GM18909 (cell line): Measurements from ENCODE around the gene PDE6G.

ENCODE experiments used
- ATAC-seq: cut with Tn5 transposase; IDR thresholded peaks from one replicate; pipeline ENCODE4 v1.9.1; 2021; ENCODE audit warnings: mild to moderate bottlenecking; ENCODE audit not compliant: unreplicated experiment, poor library complexity

Gene PDE6G

DNA sequence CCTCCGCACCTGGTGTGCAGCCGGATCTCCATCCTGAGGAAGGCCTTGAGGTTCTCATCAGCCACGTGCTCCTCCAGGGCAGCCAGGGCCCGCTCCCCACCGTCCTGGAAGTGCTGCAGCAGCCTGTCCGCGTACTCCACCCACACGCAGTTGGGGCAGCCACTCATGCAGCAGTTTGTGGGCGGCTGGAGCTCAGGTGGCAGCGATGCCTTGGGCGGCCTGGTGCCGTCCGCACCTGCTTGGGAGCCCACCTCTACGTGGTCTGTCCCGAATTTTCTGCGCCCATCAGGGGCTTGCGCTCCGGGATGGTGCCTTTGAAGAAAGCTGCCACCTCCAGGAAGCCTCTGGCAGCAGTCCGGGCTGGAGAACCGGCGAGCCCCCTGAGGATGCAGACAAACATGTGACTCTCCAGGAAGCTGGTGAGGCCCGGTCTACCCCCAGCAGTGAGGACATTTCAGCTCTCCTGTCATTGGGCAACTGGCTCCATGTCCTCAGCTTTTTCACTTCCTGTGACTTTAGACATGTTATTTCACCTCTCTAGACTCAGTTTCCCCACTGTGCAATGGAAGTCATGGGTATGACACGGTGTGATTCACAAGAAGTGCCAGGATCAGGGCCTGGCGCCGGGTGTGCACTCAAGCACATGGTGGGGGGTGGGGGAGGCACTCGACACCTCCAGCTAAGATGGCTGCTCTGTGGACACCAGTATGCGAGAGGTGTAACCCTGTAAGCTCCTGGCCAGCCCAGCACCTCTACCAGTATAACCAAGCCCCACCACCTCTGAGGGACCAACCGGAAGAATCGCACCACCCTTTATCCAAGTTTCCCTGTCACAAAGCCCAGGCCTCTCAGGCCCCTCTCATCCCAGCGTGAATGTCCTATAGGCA lies 9.1 kb upstream of the PDE6G start:
- ATAC-seq = peak; percentile 27

DNA sequence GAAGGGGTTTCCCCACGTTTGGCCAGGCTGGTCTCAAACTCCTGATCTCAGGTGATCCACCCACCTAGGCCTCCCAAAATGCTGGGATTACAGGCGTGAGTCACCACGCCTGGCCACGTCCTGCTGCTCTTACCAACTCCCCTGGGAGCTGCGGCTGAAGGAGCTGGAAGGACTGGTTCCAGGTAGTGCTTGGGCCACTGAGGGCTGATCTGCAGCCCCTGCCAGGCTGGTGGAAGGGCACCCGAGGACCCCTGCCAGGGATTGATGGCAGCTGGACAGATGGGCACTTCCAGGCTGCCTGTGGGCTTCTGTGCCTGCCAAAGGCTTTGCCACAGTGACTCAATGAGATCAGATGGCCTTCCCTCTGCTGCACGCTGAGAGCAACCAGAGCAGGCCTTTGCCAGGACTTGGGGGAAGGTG lies 7.7 kb upstream of the PDE6G start:
- ATAC-seq = no peak

DNA sequence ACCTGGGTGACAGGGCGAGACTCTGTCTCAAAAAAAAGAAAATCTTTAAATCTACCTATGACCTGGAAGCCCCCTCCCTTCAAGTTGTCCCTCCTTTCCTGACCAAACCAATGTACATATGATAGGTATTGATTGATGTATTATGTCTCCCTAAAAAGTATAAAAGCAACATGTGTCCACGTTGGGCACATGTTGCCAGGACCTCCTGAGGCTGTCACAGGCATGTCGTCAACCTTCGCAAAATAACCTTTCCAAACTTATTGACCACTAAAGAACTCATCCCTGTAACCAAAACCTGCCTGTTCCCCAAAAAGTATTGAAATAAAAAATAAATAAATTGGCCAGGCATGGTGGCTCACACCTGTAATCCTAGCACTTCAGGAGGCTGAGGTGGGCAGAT lies 5.7 kb upstream of the PDE6G start:
- no peak for ATAC-seq

DNA sequence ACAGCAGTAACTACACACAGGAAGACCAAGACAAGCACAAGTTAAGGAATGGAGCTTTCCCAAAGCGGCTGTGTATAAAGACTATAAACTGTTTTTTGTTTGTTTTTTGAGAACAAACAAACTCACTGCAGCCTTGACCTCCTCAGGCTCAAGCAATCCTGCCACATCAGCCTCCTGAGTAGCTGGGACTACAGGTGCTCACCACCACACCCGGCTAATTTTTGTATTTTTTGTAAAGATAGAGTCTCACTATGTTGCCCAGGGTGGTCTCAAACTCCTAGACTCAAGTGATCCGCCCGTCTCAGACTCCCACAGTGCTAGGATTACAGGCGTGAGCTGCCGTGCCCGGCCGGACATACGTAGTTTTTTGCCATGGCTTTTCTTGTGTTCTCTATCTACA lies 4.1 kb upstream of the PDE6G start:
- no peak for ATAC-seq

DNA sequence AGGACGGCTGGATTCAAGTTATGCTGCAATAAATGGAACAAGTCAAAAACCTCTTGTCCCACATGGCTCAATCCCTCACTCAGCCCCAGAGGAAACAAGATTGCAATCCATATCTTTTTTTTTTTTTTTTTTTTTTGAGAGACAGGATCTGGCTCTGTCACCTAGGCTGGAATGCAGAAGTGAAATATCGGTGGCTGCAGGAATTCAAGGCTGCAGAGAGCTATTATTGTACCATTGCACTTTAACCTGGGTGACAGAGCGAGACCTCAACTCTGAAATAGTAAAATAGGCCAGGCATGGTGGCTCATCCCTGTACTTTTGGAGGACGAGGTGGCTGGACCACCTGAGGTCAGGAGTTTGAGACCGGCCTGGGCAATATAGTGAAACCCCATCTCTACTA lies 2.7 kb upstream of the PDE6G start:
- no peak for ATAC-seq

DNA sequence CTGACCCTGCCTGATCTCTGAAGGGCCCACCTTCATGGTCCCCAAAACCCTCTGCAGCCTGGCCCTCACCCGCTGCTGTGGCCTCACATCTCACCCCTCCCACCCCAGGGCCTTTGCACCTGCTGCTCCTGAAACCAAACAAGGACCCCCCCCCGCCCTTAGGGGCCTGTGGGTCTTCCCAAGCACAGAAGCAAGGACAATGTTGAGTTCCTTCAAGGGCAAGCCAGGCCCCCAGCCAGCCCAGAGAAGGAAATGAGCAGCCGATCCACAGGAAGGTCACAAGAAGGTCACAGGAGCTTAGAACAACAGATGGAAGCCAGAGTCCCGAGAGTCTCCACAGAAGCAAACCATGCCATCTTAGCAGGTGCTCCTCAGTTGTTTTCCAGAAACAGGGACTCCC lies 493 bp upstream of the PDE6G start:
- ATAC-seq = no peak

DNA sequence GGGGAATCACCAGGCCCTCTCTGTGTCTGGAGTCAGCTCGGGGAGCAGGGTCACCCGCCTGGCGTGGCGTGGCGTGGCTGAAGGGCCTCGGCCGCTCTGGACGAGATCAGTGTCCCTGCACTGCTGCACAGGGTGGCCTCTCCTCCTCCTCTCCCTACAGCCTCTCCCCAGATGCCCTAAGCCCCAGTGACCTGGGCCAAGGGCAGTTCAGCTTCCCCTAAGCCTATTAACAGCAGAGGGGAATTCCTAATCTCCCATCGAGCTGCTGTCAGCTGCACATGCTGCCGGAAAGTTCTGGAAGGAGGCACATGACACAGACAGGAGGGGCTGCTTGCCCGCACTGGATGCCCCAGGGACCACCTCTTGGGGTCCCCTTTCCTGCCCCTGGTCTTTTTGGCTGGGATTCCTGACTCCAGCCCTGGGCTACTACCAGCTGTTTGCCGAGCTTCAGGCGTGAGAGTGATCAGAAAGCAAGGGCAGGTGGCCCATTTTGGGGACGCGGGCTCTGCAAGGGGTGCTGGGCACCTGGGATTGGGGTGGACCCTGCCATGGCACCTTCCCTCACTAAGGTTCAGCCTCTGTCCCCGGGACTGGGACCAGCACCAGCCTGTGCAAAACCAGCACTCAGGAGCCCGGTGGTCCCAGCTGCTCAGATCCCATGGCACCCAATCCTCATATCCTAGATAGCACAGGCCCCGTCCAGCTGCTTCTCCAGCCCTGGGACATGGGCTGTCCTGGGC lies 794 bp downstream of the PDE6G start:
- no peak for ATAC-seq

DNA sequence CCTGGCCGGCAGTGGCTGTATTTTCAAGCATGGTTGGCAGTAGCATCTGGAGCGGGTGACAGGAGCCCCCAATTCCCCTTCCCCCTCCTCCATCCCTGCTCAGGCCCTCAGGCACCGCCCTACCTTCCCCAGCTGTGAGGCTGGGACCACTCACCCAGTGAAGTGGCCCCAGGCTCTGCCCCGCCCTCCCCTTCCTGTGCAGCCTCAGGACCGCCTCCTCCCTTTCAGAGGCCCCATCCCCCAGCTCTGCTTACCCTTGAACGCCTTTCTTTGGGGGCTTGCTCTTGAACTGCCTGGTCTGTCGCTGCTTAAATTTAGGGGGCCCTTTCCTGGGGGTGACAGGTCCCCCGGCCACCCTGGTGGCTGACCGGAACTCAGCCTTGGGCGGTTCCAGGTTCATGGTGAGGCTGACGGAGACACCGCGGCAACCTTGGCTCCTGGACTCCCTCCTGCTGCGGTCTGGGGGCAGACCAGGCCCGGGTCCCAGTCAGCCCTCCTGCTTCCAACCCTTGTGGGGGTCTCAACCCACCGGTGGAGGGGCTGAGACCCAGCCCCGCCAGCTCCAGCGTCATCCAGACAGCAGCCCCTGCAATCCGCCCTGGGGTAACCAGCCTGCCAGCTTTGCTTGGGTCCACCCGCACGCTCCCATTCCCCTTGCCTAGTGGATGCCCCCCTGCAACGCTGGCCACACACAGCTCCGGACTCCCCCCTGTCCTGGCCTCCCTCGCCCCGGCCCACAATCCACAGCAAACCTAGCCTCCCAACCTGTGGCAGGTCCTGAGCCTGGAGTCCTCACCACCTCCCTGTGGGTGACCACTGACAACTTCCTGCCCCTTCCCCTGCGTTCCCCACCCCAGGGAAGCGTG lies 3.2 kb downstream of the PDE6G start:
- no peak for ATAC-seq

DNA sequence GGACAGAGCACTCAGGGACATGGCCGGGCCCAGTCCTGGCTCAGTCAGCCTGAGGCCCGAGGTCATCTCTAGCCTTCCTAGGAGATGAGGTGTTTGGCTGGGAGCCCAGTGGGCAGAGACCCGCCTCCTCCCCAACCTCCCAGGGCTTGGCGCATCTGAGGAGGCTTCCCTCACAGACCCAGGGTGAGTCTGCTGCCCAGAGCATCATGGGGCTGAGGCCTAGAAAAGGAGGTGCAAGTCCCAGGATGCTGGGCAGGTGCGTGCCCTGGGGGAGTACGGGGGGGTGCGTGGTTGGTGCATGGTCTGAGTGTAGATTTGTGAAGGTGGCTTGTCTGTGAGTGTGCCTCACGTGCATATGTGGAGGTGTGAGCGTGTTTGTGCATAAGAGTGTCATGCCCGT lies 4.7 kb downstream of the PDE6G start:
- ATAC-seq = no peak

DNA sequence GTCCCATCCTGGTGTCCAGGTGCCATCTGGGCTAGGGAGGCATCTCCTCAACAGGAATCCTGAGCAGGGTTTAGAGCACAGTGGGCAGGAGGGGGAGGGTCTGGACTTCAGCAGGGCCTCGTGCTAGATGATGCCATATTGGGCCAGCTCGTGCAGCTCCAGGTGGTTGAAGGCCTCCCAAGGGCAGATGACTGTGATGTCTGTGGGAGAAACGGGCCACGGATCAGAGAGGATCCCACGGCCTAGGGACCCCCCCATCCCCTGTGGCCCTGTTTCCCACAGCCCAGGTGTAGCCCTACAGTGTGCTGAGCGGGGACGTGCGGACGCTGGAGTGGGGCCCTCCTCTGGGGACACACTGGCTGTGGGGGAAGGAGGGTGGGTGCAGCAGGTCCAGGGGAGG lies 5.4 kb downstream of the PDE6G start:
- no peak for ATAC-seq

DNA sequence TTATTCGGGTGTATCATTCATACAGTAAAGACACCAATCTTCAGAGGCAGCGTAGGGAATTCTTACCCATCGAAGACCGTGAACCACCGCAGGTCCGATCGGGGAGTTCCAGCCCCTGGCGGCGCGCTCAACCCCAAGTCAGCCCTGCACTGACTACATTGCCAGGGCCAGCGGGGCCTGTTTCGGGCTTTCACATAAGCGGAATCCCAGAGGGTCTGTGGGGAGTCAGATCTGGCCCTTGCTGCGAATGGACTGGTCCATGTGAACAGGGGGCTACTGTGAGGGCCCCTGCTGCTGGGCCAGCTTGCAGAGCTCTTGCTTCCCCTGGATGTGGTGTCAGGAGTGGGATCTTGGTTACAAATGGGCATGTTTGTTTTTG lies 7.6 kb downstream of the PDE6G start:
- no peak for ATAC-seq

DNA sequence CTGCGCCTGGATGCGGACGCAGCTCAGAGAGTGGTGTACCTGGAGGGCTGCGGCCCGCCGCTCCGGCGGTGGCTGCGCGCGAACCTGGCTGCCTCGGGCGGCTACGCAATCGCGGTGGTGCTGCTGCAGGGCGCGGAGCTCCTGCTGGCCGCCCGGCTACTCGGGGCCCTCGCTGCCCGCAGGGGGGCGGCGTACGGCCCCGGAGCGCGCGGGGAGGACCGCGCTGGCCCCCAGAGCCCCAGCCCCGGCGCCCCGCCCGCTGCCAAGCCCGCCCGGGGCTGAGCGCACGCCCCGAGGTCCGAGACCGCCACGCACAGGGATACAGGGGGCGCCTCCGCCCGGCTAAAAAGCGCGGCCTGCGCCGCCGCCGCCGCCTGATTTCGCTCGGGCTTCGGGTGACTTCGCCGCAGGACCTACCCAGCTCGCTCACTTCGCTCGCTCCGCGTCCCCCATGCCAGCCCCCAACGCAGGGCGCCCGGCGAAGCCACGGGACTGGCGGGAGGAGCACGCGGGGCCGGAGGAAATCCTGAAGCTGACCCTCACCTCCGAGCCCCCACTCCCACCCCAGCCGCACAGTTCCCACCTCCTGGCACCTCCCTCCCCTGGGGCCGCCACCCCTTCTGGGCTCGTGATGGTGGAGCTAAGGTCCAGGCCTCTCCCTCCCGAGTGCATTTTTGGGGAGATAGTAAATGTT lies 8.2 kb downstream of the PDE6G start:
- no peak for ATAC-seq

DNA sequence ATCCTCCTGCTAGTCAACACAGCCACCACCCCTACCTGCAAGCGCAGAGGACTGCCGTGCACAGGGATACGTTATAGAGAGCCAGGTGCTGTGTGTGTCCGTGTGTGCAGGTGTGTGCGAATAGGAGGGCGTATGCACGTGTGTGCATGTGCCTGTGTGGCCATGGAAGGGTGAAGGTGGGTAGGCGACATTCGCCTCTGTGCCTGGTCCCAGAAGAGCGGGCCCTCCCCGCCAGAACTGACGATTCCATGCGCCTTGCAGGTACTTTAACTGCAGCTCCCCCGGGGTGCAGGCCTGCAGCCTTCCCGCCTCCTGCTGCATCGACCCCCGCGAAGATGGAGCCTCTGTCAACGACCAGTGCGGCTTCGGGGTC lies 8.7 kb downstream of the PDE6G start:
- ATAC-seq = no peak

DNA sequence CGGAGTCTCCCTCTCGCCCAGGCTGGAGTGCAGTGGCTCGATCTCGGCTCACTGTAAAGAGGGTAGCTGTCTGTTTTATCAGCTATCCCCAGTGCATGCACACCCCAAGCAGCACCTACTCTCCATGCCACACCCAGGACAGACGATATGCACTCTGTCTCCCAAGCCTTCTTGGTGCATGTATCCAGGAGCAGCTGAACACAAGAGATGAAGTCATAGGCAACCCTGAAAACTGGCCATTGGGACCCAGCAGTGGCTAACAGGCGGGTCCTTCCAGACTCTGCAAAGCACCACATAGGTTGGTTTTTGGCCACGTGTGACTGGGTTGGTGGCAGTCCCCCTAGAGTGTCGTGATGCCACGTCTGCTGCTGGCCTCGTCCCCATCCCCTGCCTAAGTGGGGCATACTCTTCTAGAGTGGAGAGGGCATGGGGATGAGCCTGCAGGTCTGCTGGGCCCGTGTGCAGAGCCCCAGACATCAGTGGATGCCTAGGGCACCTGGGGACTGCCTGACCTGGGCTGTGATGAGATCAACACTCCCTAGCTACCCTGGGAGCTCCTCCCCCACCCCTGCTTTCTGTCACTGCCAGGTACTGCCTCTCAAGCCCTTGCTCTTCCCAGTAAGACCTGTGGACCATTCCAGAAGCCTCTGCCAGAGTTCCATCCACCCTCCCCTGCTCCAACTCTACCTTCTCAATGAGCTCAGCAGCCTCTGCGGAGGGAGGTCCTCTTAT lies 9.3 kb downstream of the PDE6G start:
- ATAC-seq = no peak

DNA sequence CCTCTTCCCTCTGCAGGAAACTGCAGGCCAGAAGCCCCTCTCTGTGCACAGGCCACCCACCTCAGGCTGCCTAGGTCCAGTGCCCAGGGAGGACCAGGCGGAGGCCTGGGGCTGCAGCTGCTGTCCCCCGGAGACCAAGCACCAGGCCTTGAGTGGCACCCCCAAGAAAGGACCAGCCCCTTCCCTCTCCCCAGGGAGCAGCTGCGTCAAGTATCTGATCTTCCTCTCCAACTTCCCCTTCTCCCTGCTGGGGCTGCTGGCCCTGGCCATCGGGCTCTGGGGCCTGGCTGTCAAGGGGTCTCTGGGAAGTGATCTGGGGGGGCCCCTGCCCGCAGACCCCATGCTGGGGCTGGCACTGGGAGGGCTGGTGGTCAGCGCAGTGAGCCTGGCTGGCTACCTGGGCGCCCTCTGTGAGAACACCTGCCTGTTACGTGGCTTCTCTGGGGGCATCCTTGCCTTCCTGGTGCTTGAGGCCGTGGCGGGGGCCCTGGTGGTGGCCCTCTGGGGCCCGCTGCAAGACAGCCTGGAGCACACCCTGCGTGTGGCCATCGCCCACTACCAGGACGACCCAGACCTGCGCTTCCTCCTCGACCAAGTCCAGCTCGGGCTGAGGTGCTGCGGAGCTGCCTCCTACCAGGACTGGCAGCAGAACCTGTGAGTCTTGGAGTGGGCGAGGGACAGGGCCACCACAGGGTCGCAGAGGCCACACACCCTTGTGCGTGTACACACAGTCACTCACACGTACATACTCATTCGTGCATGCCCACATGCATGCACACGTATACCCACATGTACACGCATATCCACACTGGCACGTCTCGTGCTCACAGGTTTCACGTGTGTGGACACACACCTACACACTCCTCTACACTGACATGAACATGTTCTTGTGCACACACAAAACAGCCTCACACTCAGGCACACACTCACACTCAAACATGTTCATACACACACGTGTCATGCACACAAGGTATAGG lies 11.1 kb downstream of the PDE6G start:
- no peak for ATAC-seq

DNA sequence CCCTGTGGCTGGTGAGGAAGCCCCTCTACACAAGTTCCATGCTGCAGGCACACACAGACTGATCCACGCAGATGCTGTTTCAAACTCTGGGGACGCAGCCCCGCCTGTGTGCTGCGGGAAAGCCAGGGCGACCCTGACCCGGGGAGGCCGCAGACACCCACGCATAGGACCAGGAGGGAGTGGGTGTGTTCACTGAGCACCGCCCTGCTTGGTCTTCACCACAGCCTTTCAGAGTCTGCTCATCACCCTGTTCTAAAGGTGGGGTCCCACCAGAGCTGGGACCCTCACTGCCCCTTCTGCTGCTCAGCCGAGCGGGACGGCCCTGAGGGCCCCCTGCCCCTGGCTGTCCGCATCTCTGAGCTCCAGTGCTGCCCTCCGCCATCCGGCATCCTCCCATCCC lies 11.8 kb downstream of the PDE6G start:
- no peak for ATAC-seq

DNA sequence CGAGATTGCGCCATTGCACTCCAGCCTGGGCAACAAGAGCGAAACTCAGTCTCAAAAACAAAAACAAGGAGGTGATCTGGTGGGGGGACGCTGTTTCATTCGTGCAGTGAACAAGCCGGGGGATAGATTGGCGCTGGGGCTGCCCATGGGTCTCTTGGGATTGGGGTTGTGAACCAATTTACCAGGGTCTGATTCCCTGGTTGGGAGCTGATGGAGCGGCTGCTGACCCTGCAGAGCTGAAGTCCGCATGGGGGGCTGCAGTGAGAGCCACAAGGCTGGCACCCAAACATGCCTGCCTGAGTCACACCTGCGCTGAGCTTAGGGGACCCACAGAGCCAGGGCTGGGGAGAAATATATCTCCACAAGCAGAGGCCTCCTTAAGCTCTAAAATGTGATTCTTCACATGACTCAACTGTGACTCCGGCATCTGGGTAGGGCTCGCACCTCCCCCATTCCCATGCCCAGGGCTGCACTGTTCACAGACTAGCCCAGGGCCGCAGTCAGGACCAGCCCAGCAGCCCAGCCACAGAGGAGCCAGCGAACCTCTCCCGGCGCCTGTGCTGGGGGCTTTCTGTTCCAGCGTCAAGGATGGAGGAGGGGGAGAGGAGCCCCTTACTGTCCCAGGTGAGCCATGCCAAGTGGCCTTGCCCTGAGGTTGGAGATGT lies 14.4 kb downstream of the PDE6G start:
- no peak for ATAC-seq

DNA sequence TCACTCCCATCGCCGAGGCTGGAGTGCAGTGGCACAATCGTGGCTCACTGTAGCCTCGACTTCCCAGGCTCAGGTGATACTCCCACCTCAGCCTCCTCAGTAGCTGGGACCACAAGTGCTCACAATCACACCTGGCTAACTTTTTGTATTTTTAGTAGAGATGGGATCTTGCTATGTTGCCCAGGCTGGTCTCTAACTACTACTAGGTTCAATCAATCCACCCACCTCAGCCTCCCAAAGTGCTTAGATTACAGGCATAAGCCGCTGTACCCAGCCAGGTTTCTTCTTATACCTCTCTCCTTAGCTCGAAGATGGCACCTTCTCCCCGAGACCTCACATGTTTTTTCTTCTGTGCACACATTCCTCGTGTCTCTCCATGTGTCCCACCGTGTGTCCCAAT lies 16.3 kb downstream of the PDE6G start:
- no peak for ATAC-seq
